Measurements from ENCODE around the gene TWNK.

DNA sequence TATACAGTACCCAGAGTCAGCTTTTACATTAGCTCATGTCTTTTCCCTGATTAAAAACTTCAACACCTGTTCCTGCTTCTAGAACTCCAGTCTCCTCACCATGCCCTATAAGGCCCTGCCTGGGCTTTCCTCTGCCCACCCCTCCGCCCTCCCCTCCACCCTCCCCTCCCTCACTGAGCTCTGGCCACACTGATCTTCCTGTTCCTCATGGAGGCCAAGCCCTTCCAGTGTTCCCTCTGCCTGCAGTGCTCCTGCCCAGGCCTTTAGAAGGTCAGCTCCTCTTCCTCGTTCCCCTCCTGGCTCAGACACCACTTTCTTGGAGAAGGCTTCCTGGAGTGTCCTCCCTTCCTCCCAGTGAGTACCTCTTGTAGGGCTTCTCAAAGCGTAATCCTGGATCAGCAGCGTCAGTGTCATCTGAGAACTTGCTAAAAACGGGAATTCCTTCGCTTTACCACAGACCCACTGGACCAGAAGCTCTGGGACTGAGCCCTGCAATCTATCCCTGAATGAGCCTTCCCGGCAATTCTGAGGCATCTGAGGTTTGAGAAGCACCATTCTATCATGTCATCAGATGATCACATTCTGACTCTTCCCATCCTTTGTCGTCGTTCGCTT is 39.9 kb downstream of the TWNK start:
- TF ChIP-seq, protein P1, sequence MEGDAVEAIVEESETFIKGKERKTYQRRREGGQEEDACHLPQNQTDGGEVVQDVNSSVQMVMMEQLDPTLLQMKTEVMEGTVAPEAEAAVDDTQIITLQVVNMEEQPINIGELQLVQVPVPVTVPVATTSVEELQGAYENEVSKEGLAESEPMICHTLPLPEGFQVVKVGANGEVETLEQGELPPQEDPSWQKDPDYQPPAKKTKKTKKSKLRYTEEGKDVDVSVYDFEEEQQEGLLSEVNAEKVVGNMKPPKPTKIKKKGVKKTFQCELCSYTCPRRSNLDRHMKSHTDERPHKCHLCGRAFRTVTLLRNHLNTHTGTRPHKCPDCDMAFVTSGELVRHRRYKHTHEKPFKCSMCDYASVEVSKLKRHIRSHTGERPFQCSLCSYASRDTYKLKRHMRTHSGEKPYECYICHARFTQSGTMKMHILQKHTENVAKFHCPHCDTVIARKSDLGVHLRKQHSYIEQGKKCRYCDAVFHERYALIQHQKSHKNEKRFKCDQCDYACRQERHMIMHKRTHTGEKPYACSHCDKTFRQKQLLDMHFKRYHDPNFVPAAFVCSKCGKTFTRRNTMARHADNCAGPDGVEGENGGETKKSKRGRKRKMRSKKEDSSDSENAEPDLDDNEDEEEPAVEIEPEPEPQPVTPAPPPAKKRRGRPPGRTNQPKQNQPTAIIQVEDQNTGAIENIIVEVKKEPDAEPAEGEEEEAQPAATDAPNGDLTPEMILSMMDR (conservative IDR thresholded peaks at IDR 0.05 in 1 of 2, IDR thresholded peaks at IDR 0.05 in 1 of 2; ENCODE audit: extremely low read depth in 1 of 2, insufficient read depth in 1 of 2, low read depth in 1 of 2, low read length in 2 of 2), result no peak
- TF ChIP-seq EZH2 (IDR thresholded peaks at IDR 0.05; ENCODE audit: borderline replicate concordance, low read length), result no peak
